ENCODE data around the gene TACR3.
"Not testable (repeated sequence)": the region's sequence is repeated elsewhere in the genome, so short reads cannot be mapped to it uniquely, and the experiment has no call there.

Gene TACR3

GRCh38 chr4:103719830-103720207 is at the start of gene TACR3:
TACR3 (minus strand) TSS chr4:103719985; CDS start chr4:103719675, 310 bp downstream.
- Mint-ChIP-seq H3K27ac (no peak within 1 kb of the TSS), H3K27me3 (ENCODE audit: low read depth) (peaks cover 18% of the 10 kb centered on the region), H3K36me3 (ENCODE audit: low read depth) (no peaks in the 10 kb centered on the region), H3K4me1 (ENCODE audit: low read depth) (no peaks in the 10 kb centered on the region), H3K4me3 (no peak within 1 kb of the TSS), H3K9me3 (peaks cover 3% of the 10 kb centered on the region)

- Mint-ChIP-seq H3K27me3 (ENCODE audit: low read depth) (no peaks in the 10 kb centered on the region), H3K27ac (no peak overlapping the region)
These were observed 37.8 kb upstream of the TACR3 start for GRCh38 chr4:103757631-103758030.

GRCh38 chr4:103756741-103757140 is 37.0 kb upstream of the TACR3 start:
- Mint-ChIP-seq H3K27ac (no peak overlapping the region), H3K27me3 (ENCODE audit: low read depth) (no peaks in the 10 kb centered on the region), H3K4me1 (ENCODE audit: low read depth) (no peaks in the 10 kb centered on the region), H3K9me3 (no peaks in the 10 kb centered on the region), H3K36me3 (ENCODE audit: low read depth) (no peaks in the 10 kb centered on the region), H3K4me3 (no peak overlapping the region)

More at GRCh38 chr4:103757631-103758030, 37.8 kb upstream of the TACR3 start:
- Mint-ChIP-seq H3K9me3 (no peaks in the 10 kb centered on the region), H3K4me3 (no peak overlapping the region), H3K36me3 (ENCODE audit: low read depth) (no peaks in the 10 kb centered on the region), H3K4me1 (ENCODE audit: low read depth) (no peaks in the 10 kb centered on the region)

- no peak overlapping the region for H3K27ac Mint-ChIP-seq
- no peaks in the 10 kb centered on the region for H3K36me3 Mint-ChIP-seq (ENCODE audit: low read depth)
- H3K4me3 Mint-ChIP-seq, result no peak overlapping the region
- no peaks in the 10 kb centered on the region for H3K27me3 Mint-ChIP-seq (ENCODE audit: low read depth)
- H3K4me1 Mint-ChIP-seq (ENCODE audit: low read depth), result no peaks in the 10 kb centered on the region
- H3K9me3 Mint-ChIP-seq, result no peaks in the 10 kb centered on the region
These were observed 35.1 kb upstream of the TACR3 start for GRCh38 chr4:103754844-103755243.

- H3K4me1 Mint-ChIP-seq (ENCODE audit: low read depth), result no peaks in the 10 kb centered on the region
- no peak overlapping the region for H3K4me3 Mint-ChIP-seq
- no peak overlapping the region for H3K27ac Mint-ChIP-seq
- no peaks in the 10 kb centered on the region for H3K27me3 Mint-ChIP-seq (ENCODE audit: low read depth)
- H3K36me3 Mint-ChIP-seq (ENCODE audit: low read depth), result no peaks in the 10 kb centered on the region
- no peaks in the 10 kb centered on the region for H3K9me3 Mint-ChIP-seq
These were observed 34.3 kb upstream of the TACR3 start for GRCh38 chr4:103753868-103754653.

- not testable (repeated sequence) for H3K36me3 Mint-ChIP-seq (ENCODE audit: low read depth); H3K4me1 Mint-ChIP-seq (ENCODE audit: low read depth); H3K9me3 Mint-ChIP-seq
These were observed 3.4 kb upstream of the TACR3 start for GRCh38 chr4:103723150-103723549.

GRCh38 chr4:103721251-103721650 is 1.5 kb upstream of the TACR3 start:
- no peaks in the 10 kb centered on the region for H3K4me1 Mint-ChIP-seq (ENCODE audit: low read depth)
- no peaks in the 10 kb centered on the region for H3K36me3 Mint-ChIP-seq (ENCODE audit: low read depth)
- peaks cover 3% of the 10 kb centered on the region for H3K9me3 Mint-ChIP-seq
- no peak overlapping the region for H3K27ac Mint-ChIP-seq
- H3K27me3 Mint-ChIP-seq (ENCODE audit: low read depth), result peaks cover 18% of the 10 kb centered on the region
- no peak overlapping the region for H3K4me3 Mint-ChIP-seq

More at GRCh38 chr4:103723150-103723549, 3.4 kb upstream of the TACR3 start:
- H3K27ac Mint-ChIP-seq, H3K4me3 Mint-ChIP-seq: not testable (repeated sequence)
- H3K27me3 Mint-ChIP-seq (ENCODE audit: low read depth), result peaks cover 18% of the 10 kb centered on the region

GRCh38 chr4:103720661-103721060 is 876 bp upstream of the TACR3 start:
- no peaks in the 10 kb centered on the region for H3K36me3 Mint-ChIP-seq (ENCODE audit: low read depth)
- H3K4me3 Mint-ChIP-seq, result no peak overlapping the region
- H3K27ac Mint-ChIP-seq, result no peak overlapping the region
- no peaks in the 10 kb centered on the region for H3K4me1 Mint-ChIP-seq (ENCODE audit: low read depth)
- H3K27me3 Mint-ChIP-seq (ENCODE audit: low read depth), result peaks cover 18% of the 10 kb centered on the region
- peaks cover 3% of the 10 kb centered on the region for H3K9me3 Mint-ChIP-seq

GRCh38 chr4:103719105-103719829 is 518 bp downstream of the TACR3 start:
- Mint-ChIP-seq H3K27me3 (ENCODE audit: low read depth) (peaks cover 18% of the 10 kb centered on the region), H3K9me3 (peaks cover 3% of the 10 kb centered on the region), H3K4me1 (ENCODE audit: low read depth) (no peaks in the 10 kb centered on the region), H3K36me3 (ENCODE audit: low read depth) (no peaks in the 10 kb centered on the region), H3K4me3 (no peak overlapping the region), H3K27ac (no peak overlapping the region)

GRCh38 chr4:103692615-103693014 is 27.2 kb downstream of the TACR3 start:
- Mint-ChIP-seq H3K4me1 (ENCODE audit: low read depth) (no peaks in the 10 kb centered on the region), H3K27ac (no peak overlapping the region), H3K4me3 (no peak overlapping the region), H3K36me3 (ENCODE audit: low read depth) (no peaks in the 10 kb centered on the region), H3K27me3 (ENCODE audit: low read depth) (no peaks in the 10 kb centered on the region), H3K9me3 (peaks cover 6% of the 10 kb centered on the region)

GRCh38 chr4:103673983-103674382 is 45.8 kb downstream of the TACR3 start:
- peaks cover 7% of the 10 kb centered on the region for H3K9me3 Mint-ChIP-seq
- H3K36me3 Mint-ChIP-seq (ENCODE audit: low read depth), result no peaks in the 10 kb centered on the region
- H3K4me3 Mint-ChIP-seq, result no peak overlapping the region
- no peaks in the 10 kb centered on the region for H3K4me1 Mint-ChIP-seq (ENCODE audit: low read depth)
- no peak overlapping the region for H3K27ac Mint-ChIP-seq
- no peaks in the 10 kb centered on the region for H3K27me3 Mint-ChIP-seq (ENCODE audit: low read depth)

- not testable (repeated sequence) for H3K9me3 Mint-ChIP-seq; H3K27me3 Mint-ChIP-seq (ENCODE audit: low read depth); H3K4me3 Mint-ChIP-seq; H3K4me1 Mint-ChIP-seq (ENCODE audit: low read depth); H3K36me3 Mint-ChIP-seq (ENCODE audit: low read depth); H3K27ac Mint-ChIP-seq
These were observed 53.0 kb downstream of the TACR3 start for GRCh38 chr4:103666764-103667163.

GRCh38 chr4:103664436-103665075 is 55.2 kb downstream of the TACR3 start:
- Mint-ChIP-seq H3K27ac (no peak overlapping the region), H3K4me1 (ENCODE audit: low read depth) (no peaks in the 10 kb centered on the region), H3K9me3 (no peaks in the 10 kb centered on the region), H3K27me3 (ENCODE audit: low read depth) (no peaks in the 10 kb centered on the region), H3K4me3 (no peak overlapping the region), H3K36me3 (ENCODE audit: low read depth) (no peaks in the 10 kb centered on the region)

GRCh38 chr4:103648541-103648940 is 71.2 kb downstream of the TACR3 start:
- Mint-ChIP-seq H3K4me1 (ENCODE audit: low read depth) (no peaks in the 10 kb centered on the region), H3K27me3 (ENCODE audit: low read depth) (no peaks in the 10 kb centered on the region), H3K9me3 (no peaks in the 10 kb centered on the region), H3K36me3 (ENCODE audit: low read depth) (no peaks in the 10 kb centered on the region), H3K4me3 (no peak overlapping the region), H3K27ac (no peak overlapping the region)

- Mint-ChIP-seq H3K27me3 (ENCODE audit: low read depth) (no peaks in the 10 kb centered on the region), H3K27ac (no peak overlapping the region), H3K36me3 (ENCODE audit: low read depth) (no peaks in the 10 kb centered on the region), H3K4me1 (ENCODE audit: low read depth) (no peaks in the 10 kb centered on the region), H3K9me3 (no peaks in the 10 kb centered on the region), H3K4me3 (no peak overlapping the region)
These were observed 73.8 kb downstream of the TACR3 start for GRCh38 chr4:103645991-103646390.

Measured in T-helper 1 cell treated with Interleukin-12 subunit alpha and Interleukin-12 subunit beta and Interleukin-4 antibody, amounts not matched to agents 30 μg/mL and 1 μg/mL, for 36 hours (primary cell).